Stomach (tissue), 4 donors: Measurements from ENCODE around the gene AP4E1.

Experiments
- EP300 ChIP-seq: sonication (generic); formaldehyde crosslinking; IDR thresholded peaks from one replicate; pipeline ENCODE4 v1.6.1; 2017; ENCODE audit warnings: antibody characterized with exemption
- POLR2A ChIP-seq, 4 donors: fragments of 450-650 bp; IDR thresholded peaks; one replicate each; pipeline ENCODE4 v1.6.1; 2016; ENCODE audit warnings: antibody characterized with exemption in 4 of 4, control low read depth in 2 of 4, mild to moderate bottlenecking in 1 of 4, moderate library complexity in 1 of 4
- POLR2AphosphoS5 ChIP-seq, 3 donors: sonication (generic); formaldehyde crosslinking; IDR thresholded peaks; one replicate each; pipeline ENCODE4 v1.6.1; 2016; ENCODE audit warnings: antibody characterized with exemption in 3 of 3
- TF ChIP-seq, protein P1 (sequence below), 7 experiments: fragments of 450-650 bp in 4 of 7; fragments of 200-600 bp in 3 of 7; sonication (generic) in 3 of 7; IDR thresholded peaks; one replicate each; pipeline ENCODE4 v1.5.1; 2016 to 2019; ENCODE audit warnings: antibody characterized with exemption in 7 of 7, control low read depth in 2 of 7, mild to moderate bottlenecking in 1 of 7

DNA sequence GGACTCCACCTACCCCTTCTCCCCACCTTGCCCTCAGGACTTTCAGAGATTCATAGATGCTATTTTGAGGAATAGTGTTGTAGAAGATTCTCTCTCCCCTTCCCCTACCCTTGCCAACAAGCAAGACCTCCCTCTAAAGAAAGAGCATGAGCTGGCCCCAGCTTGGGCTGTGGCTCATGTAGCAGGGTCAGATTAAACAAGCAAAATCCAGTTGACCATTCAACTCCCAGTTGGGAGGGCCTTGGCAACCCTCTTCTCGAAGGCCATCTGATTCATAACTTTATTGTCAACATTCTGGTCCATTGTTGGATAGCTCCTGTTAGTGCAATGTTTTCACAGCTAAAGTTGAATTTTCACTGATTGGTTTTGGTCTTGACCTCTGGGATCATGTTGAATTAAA, 145.1 kb downstream of the AP4E1 start:
- TF ChIP-seq, protein P1, sequence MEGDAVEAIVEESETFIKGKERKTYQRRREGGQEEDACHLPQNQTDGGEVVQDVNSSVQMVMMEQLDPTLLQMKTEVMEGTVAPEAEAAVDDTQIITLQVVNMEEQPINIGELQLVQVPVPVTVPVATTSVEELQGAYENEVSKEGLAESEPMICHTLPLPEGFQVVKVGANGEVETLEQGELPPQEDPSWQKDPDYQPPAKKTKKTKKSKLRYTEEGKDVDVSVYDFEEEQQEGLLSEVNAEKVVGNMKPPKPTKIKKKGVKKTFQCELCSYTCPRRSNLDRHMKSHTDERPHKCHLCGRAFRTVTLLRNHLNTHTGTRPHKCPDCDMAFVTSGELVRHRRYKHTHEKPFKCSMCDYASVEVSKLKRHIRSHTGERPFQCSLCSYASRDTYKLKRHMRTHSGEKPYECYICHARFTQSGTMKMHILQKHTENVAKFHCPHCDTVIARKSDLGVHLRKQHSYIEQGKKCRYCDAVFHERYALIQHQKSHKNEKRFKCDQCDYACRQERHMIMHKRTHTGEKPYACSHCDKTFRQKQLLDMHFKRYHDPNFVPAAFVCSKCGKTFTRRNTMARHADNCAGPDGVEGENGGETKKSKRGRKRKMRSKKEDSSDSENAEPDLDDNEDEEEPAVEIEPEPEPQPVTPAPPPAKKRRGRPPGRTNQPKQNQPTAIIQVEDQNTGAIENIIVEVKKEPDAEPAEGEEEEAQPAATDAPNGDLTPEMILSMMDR (IDR thresholded peaks at IDR 0.05), result no peak
- no peak for TF ChIP-seq POLR2A (IDR thresholded peaks at IDR 0.05)
- TF ChIP-seq EP300, result no peak
- TF ChIP-seq POLR2AphosphoS5 (IDR thresholded peaks at IDR 0.05), result no peak
